Measurements from ENCODE around the gene GRIK4. TPM values are rescaled to one million over a fixed set of nuclear protein-coding genes. Genes with fewer than 3 reads are reported as not detected.

Gene GRIK4
- polyA plus RNA-seq, 1 experiment, result 0.55 TPM

DNA sequence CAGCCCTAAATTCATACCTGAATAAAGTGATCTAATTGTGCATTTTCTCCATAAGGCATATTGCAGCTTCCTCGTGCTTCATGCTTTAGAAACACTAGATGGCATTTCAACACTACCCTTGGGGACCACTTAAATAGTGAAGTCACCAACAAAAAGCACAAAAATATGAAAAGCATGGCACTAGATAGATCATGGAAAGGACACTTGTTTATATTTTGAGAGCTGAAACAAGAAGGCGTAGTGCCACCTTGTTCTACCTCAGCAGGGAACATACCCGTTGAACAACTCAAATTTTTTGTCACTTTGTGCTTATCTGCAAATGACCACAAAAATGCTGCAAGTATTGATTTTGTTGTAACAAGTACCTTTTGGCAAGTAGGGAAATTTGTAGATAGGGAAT, 521.0 kb downstream of the GRIK4 start:
- ChIA-PET POLR2A (no interaction called here), CTCF (no interaction called here)
- Histone ChIP-seq H3K4me3 (ENCODE audit: low read depth, low read length) (no peak overlapping the region), H3K9me3 (ENCODE audit: control insufficient read depth, insufficient read depth, low read length) (no peaks in the 10 kb centered on the region), H3K27me3 (ENCODE audit: control insufficient read depth, insufficient read depth, low read length) (no peaks in the 10 kb centered on the region), H3K27ac (ENCODE audit: low read depth, low read length) (no peak overlapping the region)
- TF ChIP-seq, protein P1, sequence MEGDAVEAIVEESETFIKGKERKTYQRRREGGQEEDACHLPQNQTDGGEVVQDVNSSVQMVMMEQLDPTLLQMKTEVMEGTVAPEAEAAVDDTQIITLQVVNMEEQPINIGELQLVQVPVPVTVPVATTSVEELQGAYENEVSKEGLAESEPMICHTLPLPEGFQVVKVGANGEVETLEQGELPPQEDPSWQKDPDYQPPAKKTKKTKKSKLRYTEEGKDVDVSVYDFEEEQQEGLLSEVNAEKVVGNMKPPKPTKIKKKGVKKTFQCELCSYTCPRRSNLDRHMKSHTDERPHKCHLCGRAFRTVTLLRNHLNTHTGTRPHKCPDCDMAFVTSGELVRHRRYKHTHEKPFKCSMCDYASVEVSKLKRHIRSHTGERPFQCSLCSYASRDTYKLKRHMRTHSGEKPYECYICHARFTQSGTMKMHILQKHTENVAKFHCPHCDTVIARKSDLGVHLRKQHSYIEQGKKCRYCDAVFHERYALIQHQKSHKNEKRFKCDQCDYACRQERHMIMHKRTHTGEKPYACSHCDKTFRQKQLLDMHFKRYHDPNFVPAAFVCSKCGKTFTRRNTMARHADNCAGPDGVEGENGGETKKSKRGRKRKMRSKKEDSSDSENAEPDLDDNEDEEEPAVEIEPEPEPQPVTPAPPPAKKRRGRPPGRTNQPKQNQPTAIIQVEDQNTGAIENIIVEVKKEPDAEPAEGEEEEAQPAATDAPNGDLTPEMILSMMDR (IDR thresholded peaks at IDR 0.05; ENCODE audit: low read depth, low read length), result no peak
- no peak for DNase-seq (ENCODE audit: low read depth, low spot score)

DNA sequence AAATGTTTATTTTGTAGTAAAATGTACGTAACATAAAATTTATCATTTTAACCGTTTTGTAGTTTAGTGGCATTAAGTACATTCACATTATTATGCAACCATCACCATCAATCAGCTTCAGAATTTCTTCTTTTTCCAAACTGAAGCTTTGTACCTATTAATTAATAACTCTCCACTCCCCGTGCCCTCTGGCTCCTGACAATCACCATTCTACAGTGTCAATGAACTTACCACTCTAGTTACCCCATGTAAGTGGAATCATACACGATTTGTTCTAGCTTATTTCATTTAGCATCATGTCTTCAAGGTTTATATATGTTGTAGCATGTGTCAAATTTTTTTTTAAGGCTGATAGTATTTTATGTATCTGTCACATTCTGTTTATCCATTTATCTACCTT, 522.1 kb downstream of the GRIK4 start:
- DNase-seq (ENCODE audit: low read depth, low spot score), result no peak
- POLR2A ChIA-PET, result interaction anchor here (1.0 kb wide), 1 partner anchor 10 kb away, joined by 3 read pairs; the partner anchor contains the start of gene TBCEL

DNA sequence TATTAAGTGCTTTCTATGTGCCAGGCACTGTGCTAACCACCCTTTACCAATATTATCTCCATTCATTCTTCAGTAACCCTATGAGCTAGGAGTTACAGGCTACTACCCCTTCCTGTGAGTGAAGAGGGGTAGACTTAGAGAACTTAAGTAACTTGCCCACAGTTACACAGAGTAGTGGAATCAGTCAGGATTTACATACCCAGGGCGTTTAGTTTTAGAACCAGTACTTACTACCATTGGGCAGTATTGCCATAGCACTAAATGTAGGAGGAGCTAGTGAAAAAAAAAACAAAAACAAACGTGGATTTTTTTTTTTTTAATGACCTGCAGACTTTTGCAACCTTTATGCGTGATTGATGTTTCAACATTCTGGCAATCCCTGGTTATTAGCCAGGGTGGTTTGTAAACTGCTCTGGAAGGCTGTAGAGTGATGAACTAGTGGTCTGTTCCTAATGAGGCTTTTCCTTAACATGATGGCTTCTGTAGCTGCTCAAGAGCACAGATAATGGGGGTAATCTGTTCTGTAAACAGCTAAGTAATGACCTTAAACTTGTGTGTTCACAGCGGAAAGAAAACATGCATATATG, 523.7 kb downstream of the GRIK4 start:
- Histone ChIP-seq H3K27ac (ENCODE audit: low read depth, low read length) (no peak overlapping the region), H3K4me3 (ENCODE audit: low read depth, low read length) (no peak overlapping the region), H3K9me3 (ENCODE audit: control insufficient read depth, insufficient read depth, low read length) (no peaks in the 10 kb centered on the region), H3K27me3 (ENCODE audit: control insufficient read depth, insufficient read depth, low read length) (no peaks in the 10 kb centered on the region)
- DNase-seq (ENCODE audit: low read depth, low spot score), result no peak
- CTCF ChIA-PET, result interaction anchor here (0.8 to 1.3 kb wide), 3 partner anchors 29 to 160 kb away, joined by 3 to 7 read pairs (median 4); no protein-coding TSS in a partner anchor
- TF ChIP-seq, protein P1 (IDR thresholded peaks at IDR 0.05; ENCODE audit: low read depth, low read length), result no peak
- POLR2A ChIA-PET, result interaction anchor here (1.1 kb wide), 1 partner anchor 11 kb away, joined by 3 read pairs; no protein-coding TSS in a partner anchor

More for the DNA sequence above, 522.1 kb downstream of the GRIK4 start:
- CTCF ChIA-PET, result no interaction called here
- H3K9me3 ChIP-seq (ENCODE audit: control insufficient read depth, insufficient read depth, low read length), result no peaks in the 10 kb centered on the region
- TF ChIP-seq, protein P1 (IDR thresholded peaks at IDR 0.05; ENCODE audit: low read depth, low read length), result no peak
- H3K27ac ChIP-seq (ENCODE audit: low read depth, low read length), result no peak overlapping the region
- H3K27me3 ChIP-seq (ENCODE audit: control insufficient read depth, insufficient read depth, low read length), result no peaks in the 10 kb centered on the region
- no peak overlapping the region for H3K4me3 ChIP-seq (ENCODE audit: low read depth, low read length)

DNA sequence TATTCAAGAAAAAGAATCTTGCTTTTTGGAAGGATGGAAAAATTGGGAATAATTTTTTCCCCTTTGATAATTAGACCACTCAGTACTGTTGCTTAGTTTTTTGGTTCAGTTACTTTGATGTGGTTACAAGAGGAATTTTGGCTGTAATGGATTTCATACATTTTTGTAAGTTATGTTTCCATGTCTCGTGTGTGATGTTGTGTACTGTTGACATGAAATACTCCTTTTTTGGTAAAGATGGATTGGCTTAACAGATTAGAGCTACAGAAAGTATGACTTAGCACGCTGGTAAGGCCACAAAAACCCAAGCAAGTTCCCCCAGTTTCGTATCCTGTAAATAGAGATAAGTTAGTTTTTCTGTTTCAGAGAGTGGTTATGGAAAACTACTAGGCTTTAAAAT, 524.2 kb downstream of the GRIK4 start:
- no peak overlapping the region for H3K4me3 ChIP-seq (ENCODE audit: low read depth, low read length)
- no peaks in the 10 kb centered on the region for H3K27me3 ChIP-seq (ENCODE audit: control insufficient read depth, insufficient read depth, low read length)
- H3K27ac ChIP-seq (ENCODE audit: low read depth, low read length), result no peak overlapping the region
- DNase-seq (ENCODE audit: low read depth, low spot score), result no peak
- CTCF ChIA-PET, result interaction anchor here (0.8 to 1.3 kb wide), 2 partner anchors 28 to 159 kb away, joined by 3 to 4 read pairs; no protein-coding TSS in a partner anchor
- no peaks in the 10 kb centered on the region for H3K9me3 ChIP-seq (ENCODE audit: control insufficient read depth, insufficient read depth, low read length)
- POLR2A ChIA-PET, result interaction anchor here (1.1 kb wide), 1 partner anchor 11 kb away, joined by 3 read pairs; no protein-coding TSS in a partner anchor
- TF ChIP-seq, protein P1 (IDR thresholded peaks at IDR 0.05; ENCODE audit: low read depth, low read length), result no peak

DNA sequence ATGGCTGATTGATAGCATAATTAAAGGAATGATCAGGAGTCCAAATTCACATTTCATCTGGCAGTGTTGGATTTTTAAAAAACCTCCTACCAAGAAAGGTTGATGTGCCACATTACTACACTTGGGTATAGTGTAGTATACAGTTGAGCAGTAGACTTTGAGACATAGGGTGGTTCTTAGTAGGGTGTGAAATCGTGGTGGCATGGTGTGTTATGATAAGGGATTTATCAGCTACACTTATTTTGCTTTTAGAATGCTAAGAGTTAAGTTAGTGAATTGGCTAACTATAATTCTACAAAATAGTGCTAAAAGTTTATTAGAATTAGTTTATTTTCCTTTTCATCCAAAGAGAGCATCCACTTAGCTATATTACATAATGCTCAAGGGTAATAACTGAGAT, 525.5 kb downstream of the GRIK4 start:
- POLR2A ChIA-PET, result no interaction called here

More for the DNA sequence above, 525.5 kb downstream of the GRIK4 start:
- TF ChIP-seq, protein P1 (IDR thresholded peaks at IDR 0.05; ENCODE audit: low read depth, low read length), result no peak
- CTCF ChIA-PET, result interaction anchor here (0.7 kb wide), 1 partner anchor 15 kb away, joined by 3 read pairs; no protein-coding TSS in a partner anchor
- no peak for DNase-seq (ENCODE audit: low read depth, low spot score)
- Histone ChIP-seq H3K27me3 (ENCODE audit: control insufficient read depth, insufficient read depth, low read length) (no peaks in the 10 kb centered on the region), H3K9me3 (ENCODE audit: control insufficient read depth, insufficient read depth, low read length) (no peaks in the 10 kb centered on the region), H3K27ac (ENCODE audit: low read depth, low read length) (no peak overlapping the region), H3K4me3 (ENCODE audit: low read depth, low read length) (no peak overlapping the region)

All from AG04450 (cell line).